Activated effector memory CD4-positive, alpha-beta T cell treated with Interleukin-2 at 50 U/mL for 16 hours (primary cell): Measurements from ENCODE around the gene LRMDA.

ENCODE experiments used
- DNase-seq: peaks from one replicate; pipeline ENCODE4 v3.0.0-alpha.2; 2020

LRMDA gene

DNA sequence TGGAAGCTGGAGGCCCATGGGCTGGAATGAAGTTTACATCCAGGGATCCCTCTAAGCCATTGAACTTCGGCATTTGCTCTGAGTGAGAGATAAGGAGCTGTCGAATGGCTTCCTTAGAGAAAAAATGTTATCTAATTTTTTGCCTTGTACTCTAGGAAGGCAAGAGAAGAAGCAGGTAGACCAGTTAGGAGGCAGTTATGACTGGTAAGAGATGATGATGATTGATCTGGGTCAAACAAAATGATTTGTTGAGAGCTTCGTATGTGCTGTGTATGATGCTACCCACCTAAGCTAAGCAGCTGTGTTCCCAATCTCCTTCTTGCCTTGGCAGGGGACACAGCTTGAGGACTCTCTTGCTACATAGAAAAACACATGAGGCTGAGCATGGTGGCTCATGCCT, 370.2 kb downstream of the LRMDA start:
- no peak for DNase-seq

- DNase-seq, result no peak
Observed at GRCh38 chr10:75803121-75803520, 371.7 kb downstream of the LRMDA start.

DNA sequence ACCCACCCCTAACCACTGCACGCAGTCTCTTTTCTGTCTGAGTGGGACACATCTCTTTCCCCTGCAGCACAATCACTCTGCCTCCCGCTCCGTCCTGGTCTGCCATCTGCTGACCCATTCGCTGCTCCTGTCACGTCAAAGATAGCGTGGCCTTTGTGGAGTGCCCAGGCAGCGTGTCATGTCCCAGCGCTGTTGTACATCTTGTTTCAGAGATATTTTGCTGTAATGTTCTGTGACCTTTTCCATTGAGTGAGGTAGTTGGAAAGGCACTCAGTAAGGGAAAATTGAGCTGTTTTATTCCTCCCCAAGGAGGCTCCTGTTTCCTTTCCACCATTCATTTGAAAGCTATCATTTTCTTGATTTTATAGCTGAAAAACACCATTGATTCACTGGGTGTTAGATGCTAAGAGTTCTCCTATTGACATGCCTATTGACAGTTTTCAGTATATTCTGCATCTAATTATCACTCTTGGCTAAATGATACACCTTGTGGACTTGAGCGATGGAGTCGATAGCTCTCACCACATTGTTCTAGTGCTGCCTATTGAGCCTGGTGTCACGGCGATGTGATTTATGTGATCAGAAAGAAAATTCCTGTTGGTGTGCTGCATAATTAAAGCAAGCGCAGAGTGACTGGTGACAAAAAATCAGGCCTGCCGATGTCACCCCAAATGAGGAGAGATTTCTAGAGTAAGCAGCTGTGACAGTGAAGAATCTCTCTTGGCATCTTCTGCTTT, 372.6 kb downstream of the LRMDA start:
- DNase-seq, result no peak

DNA sequence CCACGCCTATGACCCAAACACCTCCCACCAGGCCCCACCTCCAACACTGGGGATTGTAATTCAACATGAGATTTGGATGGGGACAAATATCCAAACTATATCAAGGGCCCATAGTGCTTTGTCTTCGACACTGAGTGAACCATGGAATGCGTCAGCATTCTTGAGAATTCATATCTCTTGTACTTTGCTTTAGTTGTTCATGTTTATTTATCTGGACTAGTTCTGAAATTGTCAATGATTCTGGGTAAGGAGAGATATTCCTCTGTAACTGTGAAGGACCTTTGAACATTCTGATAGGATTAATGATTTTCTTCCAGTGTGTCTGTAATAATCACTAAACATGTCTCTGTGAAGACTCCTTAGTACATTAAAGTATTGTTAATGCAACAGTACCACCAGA, 374.8 kb downstream of the LRMDA start:
- no peak for DNase-seq

- DNase-seq, result no peak
Observed at GRCh38 chr10:75807456-75807855, 376.0 kb downstream of the LRMDA start.

GRCh38 chr10:75809003-75809402, 377.6 kb downstream of the LRMDA start:
- DNase-seq, result no peak

- DNase-seq, result no peak
Observed at GRCh38 chr10:75814014-75814413, 382.6 kb downstream of the LRMDA start.

- DNase-seq, result no peak
Observed at GRCh38 chr10:75815066-75815465, 383.6 kb downstream of the LRMDA start.

DNA sequence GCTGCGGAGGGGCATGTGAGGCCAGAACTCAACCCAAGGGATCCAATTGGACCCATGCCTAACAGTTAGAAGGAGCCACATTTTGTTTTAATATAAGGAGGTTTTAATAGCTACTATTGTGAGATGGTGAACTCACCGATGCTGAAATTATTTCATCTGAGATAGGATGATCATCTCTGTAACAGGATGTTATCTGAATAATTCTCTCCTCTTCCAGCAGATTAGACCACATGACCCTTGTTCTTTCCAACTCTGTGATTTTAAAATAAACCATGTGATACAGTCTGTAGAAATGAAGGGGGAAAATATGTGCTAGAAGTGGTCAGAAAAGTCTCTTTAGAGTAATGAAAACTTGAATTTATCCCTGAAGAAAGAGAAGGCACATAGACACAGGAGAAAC, 385.8 kb downstream of the LRMDA start:
- DNase-seq, result no peak

DNA sequence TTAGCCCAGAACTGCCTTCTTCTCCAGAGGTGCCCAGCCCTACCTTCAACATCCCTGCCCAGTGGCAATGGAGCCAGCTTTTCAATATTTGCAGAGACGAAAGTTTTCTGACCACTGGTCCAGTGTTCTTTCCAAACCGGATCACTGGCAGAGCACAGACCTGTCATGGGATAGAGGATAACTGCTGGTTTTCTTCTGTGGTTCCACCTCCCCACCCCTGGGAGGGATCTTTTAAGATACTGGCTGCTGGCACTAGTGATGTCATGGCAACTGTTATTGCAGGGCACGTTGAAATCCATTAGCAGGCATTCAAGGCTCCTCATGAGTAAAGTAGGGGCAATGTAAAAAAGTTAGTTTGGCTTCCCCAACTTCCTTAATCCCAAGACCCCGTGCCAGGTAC, 387.1 kb downstream of the LRMDA start:
- DNase-seq, result no peak

DNA sequence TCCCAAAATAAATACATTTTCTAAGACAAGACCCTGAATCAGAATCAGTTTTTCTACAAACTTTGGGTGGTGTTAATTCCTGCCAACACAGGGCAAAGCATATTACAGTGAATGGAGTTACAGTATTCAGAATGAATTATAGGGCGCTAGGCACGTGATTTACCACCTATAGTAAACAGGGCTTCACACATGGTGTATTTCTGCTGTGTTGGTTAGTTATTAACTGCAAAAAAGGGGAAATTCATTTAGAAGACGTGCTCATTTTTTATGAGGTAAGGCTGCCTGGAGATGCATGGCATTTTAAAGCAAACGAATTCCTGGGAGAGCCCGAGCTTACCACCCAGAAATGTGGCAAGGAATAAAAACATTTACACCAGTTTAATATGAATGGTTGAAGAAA, 393.8 kb downstream of the LRMDA start:
- DNase-seq, result no peak

DNA sequence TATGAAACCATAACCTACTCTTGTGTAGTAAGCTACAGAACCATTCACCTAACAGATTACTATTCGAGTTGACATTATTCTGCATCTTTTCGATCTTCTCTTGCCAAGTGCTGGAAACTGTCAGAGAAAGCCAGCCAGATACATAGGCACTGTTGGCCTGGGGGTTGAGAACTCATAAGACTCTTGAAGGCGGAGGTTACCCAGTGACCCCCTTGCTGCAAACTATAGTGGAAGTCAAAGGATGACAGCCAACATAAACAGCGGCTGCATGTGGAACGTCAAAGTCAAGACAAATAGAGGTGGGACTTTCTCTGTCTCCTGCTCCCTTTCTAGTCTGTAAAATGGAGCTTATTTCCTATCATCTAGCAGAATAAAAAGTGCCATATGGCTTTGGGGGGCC, 394.2 kb downstream of the LRMDA start:
- no peak for DNase-seq

DNA sequence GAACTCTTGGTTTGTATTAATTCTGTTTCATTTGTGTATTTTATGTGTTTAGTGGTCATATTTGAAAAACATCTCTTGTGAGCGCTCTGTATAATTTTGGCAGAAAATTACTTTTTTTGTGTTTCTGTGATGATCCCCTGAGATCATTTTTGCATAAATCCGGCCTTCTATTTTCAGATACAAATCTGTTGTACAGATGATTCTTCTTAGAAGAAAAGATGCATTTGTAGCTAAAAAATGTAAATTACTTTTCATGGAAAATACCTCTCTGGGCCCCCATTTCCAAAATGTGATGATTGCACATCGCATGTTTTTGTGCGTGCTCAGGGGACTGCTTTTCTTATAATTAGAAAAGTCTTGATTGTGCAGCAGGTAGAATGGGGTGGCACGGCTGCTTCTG, 395.4 kb downstream of the LRMDA start:
- no peak for DNase-seq

DNA sequence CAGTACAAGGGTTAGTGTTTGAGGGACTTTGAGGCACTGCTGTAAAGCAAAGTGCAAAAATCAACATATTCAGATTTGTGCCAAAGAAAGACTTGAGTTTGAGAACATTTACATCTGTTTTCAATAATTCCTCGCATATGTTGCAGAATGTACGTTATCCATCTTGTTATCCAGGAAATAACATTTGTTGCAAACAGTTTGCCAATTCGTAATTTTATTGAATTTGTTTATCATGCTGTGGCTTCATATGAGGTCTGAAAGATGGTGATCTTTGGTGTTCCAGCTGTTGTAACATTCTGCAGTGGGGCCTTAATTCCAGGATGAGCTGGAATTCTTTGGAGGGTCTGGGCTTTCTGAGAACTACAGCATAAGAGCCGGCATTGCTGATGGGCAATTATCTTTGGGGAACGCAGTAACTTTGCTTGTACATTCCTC, 396.2 kb downstream of the LRMDA start:
- no peak for DNase-seq

GRCh38 chr10:75828413-75828812, 397.0 kb downstream of the LRMDA start:
- no peak for DNase-seq

DNA sequence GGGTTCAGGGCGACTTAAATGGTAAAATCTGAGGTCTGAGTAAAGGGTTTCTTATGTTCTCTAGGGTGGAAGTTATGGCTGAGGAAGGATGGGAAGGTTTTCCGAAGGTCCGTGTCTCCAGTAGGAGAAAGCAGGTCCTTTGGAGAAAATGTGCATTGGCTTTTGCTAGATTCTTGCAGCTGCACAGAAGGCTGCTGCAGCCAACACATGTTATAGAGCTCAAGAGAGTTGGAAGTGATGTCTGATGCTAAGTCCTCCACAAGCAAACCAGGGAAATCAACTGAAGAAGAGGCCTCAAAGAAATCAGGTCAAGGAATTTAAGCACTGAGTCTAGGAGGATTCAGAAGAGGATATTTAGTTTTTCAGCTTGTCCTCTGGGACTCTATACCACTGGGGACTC, 404.6 kb downstream of the LRMDA start:
- DNase-seq, result no peak

DNA sequence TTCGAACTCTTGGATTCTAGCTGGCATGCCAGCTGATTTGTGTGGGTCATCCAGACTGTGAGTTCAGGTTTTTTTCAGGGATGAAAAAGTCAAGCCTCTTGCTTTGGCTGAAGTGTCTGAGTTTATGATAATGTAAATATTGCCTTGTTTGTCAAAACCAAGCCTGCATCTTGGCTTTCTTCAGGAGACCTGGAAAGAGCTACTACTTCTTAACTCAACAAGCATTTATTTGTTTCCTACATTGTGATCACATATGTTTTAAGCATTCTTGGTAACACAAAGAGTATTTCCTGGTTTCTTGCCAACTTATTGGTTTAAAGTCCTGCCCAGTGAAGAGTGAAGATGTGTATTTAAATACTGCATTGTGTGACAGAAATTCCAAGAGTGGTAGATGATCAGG, 407.1 kb downstream of the LRMDA start:
- DNase-seq, result no peak

- DNase-seq, result no peak
Observed at GRCh38 chr10:75839020-75839419, 407.6 kb downstream of the LRMDA start.

DNA sequence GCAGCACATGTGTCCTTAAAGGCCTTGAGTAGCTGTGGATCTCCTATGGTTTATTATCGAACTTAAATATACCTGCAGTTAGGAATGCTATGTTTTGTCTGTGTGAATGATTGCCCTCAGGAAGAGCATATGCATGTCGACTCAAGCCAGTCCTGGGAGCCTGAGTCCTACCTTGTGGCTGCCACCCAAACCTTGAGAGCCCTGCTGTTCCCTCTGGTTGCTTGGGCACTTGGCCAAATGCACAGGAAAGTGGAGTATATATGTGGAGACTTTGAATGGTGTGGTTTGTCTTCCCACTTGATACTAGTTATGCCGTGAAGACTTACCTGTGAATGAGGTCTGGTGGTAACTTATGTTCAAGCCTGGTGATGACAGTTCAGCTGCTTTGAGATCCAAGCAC, 409.8 kb downstream of the LRMDA start:
- DNase-seq, result no peak

DNA sequence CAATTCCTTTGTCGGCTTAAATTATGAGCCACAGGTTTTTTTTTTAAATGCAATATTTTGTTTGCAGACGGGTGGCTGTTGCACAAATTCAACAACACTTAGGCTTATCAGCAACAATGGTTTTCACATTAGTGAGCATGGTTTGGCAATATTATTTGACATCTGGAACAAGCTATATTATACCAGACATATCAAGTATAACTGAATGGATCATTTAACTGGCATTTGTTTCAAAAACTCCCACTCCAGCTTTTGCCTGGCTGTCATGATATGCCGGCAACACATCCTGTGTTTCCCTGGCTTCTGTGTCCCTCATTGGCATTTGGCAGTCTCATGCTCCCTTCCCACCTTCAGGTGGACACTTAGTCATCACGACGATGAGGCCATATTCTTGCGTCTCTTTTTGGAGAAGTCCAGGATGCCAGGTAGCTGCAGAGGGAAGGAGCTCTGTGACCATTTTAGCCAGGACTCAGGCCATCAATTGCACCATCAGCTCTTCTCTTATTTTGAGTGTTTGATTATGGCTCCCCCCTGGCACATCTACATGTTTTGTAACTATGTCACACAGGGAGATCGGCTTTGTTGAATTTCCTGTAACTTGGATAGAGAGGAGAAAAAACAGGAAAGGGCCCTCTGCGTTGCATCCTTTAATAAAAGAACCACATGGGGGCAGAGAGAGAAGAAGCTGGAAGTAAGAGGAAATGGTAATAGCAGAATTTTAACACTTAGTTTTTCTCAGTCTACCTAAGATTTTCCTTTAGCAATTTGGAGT, 413.9 kb downstream of the LRMDA start:
- DNase-seq, result no peak

- DNase-seq, result no peak
Observed at GRCh38 chr10:75847477-75847876, 416.1 kb downstream of the LRMDA start.

GRCh38 chr10:75851580-75852345, 420.3 kb downstream of the LRMDA start:
- no peak for DNase-seq

- DNase-seq, result no peak
Observed at GRCh38 chr10:75852851-75853484, 421.5 kb downstream of the LRMDA start.
